HG03280 (cell line): Measurements from ENCODE around the gene PRAMEF20.

ENCODE experiments used
- ATAC-seq: cut with Tn5 transposase; IDR thresholded peaks from one replicate; pipeline ENCODE4 v1.9.1; 2021; ENCODE audit warnings: mild to moderate bottlenecking, moderate library complexity; ENCODE audit not compliant: unreplicated experiment

The PRAMEF20 gene

DNA sequence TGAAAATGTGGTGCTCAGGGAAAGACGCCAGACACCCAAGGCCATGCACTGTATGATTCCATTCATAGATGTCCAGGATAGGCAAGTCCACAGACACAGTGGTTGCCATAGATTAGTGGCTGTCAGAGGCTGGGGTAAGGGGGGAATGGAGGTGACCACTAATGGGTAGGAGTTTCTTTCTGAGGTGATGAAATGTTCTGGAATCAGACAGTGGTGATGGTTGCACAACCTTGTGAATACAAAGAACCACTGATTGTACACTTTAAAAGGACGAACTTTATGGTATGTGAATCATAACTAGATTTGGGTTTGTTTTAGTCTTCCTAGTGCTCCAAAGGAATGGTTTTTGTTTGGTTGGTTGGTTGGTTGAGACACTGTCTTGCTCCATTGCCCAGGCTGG is 51.7 kb downstream of the PRAMEF20 start:
- no peak for ATAC-seq

GRCh38 chr1:13462682-13463081 is 52.4 kb downstream of the PRAMEF20 start:
- ATAC-seq = no peak

GRCh38 chr1:13465515-13465914 is 55.3 kb downstream of the PRAMEF20 start:
- no peak for ATAC-seq

DNA sequence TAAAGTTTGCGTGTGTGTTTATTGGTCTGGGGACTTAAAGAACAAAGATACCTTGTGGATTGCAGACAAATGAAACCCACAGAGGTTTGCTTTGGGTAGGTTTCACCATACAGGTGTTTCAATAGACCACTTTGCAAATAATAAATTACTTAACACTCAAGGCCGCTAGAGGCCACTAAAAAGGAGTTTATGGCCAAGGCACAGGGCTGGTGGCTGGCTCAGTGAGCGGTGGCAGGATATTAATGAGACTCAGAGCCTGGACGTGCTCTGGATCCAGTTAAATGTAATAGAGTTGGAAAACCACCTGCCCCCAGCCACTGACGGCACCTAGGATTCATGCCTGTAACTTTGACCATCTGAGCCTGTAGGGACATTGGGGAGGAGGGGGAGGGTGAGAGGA is 59.1 kb downstream of the PRAMEF20 start:
- ATAC-seq = no peak
